ENCODE measurements around the gene CACNB4.

Gene CACNB4

GRCh38 chr2:151974988-151975387, 123.9 kb downstream of the CACNB4 start:
- no peak for DNase-seq (ENCODE audit: low read depth)

GRCh38 chr2:151973901-151974199, 125.0 kb downstream of the CACNB4 start:
- DNase-seq (ENCODE audit: low read depth): no peak

- no peak for DNase-seq (ENCODE audit: low read depth)
These were observed 125.6 kb downstream of the CACNB4 start for GRCh38 chr2:151973013-151973900.

- DNase-seq (ENCODE audit: low read depth): no peak
These were observed 126.4 kb downstream of the CACNB4 start for GRCh38 chr2:151972241-151973012.

GRCh38 chr2:151971301-151972051, 127.4 kb downstream of the CACNB4 start:
- no peak for DNase-seq (ENCODE audit: low read depth)

- DNase-seq (ENCODE audit: low read depth): no peak
These were observed 129.9 kb downstream of the CACNB4 start for GRCh38 chr2:151968770-151969470.

- DNase-seq (ENCODE audit: low read depth): no peak
These were observed 130.8 kb downstream of the CACNB4 start for GRCh38 chr2:151967829-151968722.

GRCh38 chr2:151965884-151966283, 133.0 kb downstream of the CACNB4 start:
- no peak for DNase-seq (ENCODE audit: low read depth)

- no peak for DNase-seq (ENCODE audit: low read depth)
These were observed 137.3 kb downstream of the CACNB4 start for GRCh38 chr2:151961558-151961957.

GRCh38 chr2:151959238-151959637, 139.6 kb downstream of the CACNB4 start:
- no peak for DNase-seq (ENCODE audit: low read depth)

- DNase-seq (ENCODE audit: low read depth): no peak
These were observed 145.4 kb downstream of the CACNB4 start for GRCh38 chr2:151953467-151953866.

GRCh38 chr2:151952691-151953456, 146.0 kb downstream of the CACNB4 start:
- no peak for DNase-seq (ENCODE audit: low read depth)

- no peak for DNase-seq (ENCODE audit: low read depth)
These were observed 151.1 kb downstream of the CACNB4 start for GRCh38 chr2:151947813-151948165.

- DNase-seq (ENCODE audit: low read depth): no peak
These were observed 151.7 kb downstream of the CACNB4 start for GRCh38 chr2:151946899-151947812.

- no peak for DNase-seq (ENCODE audit: low read depth)
These were observed 152.5 kb downstream of the CACNB4 start for GRCh38 chr2:151946250-151946884.

- no peak for DNase-seq (ENCODE audit: low read depth)
These were observed 153.2 kb downstream of the CACNB4 start for GRCh38 chr2:151945602-151946001.

GRCh38 chr2:151945186-151945585, 153.7 kb downstream of the CACNB4 start:
- DNase-seq (ENCODE audit: low read depth): no peak

- DNase-seq (ENCODE audit: low read depth): no peak
These were observed 155.4 kb downstream of the CACNB4 start for GRCh38 chr2:151943461-151943860.

All from T-helper 22 cell (primary cell).